Measurements from ENCODE around the gene SLC25A40. TPM values are rescaled to one million over a fixed set of nuclear protein-coding genes. Genes with fewer than 3 reads are reported as not detected.
"Not testable (repeated sequence)": the region's sequence is repeated elsewhere in the genome, so short reads cannot be mapped to it uniquely, and the experiment has no call there.

SLC25A40 gene
- total RNA-seq, 1 donor from 2014 or later = 8.0 TPM

DNA sequence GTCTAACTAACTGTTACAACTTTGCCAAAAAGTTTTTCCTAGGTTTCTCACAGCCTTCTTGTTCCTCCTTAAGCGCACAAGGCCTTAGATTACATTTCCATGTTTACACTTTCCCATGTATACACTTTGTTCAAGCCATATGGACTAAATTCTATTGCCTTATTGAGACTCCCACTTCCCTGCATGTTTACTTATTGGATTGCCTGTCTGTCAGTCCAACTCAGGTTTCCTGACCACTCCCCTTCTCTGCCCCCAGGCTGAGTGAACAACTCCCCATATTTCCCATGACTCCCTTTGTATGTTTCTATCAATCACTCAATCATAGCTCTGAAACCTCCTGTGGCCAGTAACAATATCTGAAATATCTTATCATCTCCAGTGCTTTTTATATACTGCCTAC is 43.0 kb downstream of the SLC25A40 start:
- TF ChIP-seq, protein P1, sequence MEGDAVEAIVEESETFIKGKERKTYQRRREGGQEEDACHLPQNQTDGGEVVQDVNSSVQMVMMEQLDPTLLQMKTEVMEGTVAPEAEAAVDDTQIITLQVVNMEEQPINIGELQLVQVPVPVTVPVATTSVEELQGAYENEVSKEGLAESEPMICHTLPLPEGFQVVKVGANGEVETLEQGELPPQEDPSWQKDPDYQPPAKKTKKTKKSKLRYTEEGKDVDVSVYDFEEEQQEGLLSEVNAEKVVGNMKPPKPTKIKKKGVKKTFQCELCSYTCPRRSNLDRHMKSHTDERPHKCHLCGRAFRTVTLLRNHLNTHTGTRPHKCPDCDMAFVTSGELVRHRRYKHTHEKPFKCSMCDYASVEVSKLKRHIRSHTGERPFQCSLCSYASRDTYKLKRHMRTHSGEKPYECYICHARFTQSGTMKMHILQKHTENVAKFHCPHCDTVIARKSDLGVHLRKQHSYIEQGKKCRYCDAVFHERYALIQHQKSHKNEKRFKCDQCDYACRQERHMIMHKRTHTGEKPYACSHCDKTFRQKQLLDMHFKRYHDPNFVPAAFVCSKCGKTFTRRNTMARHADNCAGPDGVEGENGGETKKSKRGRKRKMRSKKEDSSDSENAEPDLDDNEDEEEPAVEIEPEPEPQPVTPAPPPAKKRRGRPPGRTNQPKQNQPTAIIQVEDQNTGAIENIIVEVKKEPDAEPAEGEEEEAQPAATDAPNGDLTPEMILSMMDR (conservative IDR thresholded peaks at IDR 0.05; ENCODE audit: low read depth, low read length) = no peak
- DNase-seq (ENCODE audit: low read depth) = no peak

GRCh38 chr7:87831097-87831496 is 45.1 kb downstream of the SLC25A40 start:
- TF ChIP-seq, protein P1 (conservative IDR thresholded peaks at IDR 0.05; ENCODE audit: low read depth, low read length) = no peak
- no peak overlapping the region for H3K4me3 ChIP-seq (ENCODE audit: low read depth, low read length)
- DNase-seq (ENCODE audit: low read depth) = no peak

More for the DNA sequence above, 43.0 kb downstream of the SLC25A40 start:
- no peak overlapping the region for H3K4me3 ChIP-seq (ENCODE audit: low read depth, low read length)

GRCh38 chr7:87828383-87828782 is 47.8 kb downstream of the SLC25A40 start:
- not testable (repeated sequence) for H3K4me3 ChIP-seq (ENCODE audit: low read depth, low read length); DNase-seq (ENCODE audit: low read depth)

GRCh38 chr7:87825369-87825768 is 50.8 kb downstream of the SLC25A40 start:
- H3K4me3 ChIP-seq (ENCODE audit: low read depth, low read length); DNase-seq (ENCODE audit: low read depth): not testable (repeated sequence)

- DNase-seq (ENCODE audit: low read depth); H3K4me3 ChIP-seq (ENCODE audit: low read depth, low read length): not testable (repeated sequence)
These were observed 54.1 kb downstream of the SLC25A40 start for GRCh38 chr7:87822056-87822455.

DNA sequence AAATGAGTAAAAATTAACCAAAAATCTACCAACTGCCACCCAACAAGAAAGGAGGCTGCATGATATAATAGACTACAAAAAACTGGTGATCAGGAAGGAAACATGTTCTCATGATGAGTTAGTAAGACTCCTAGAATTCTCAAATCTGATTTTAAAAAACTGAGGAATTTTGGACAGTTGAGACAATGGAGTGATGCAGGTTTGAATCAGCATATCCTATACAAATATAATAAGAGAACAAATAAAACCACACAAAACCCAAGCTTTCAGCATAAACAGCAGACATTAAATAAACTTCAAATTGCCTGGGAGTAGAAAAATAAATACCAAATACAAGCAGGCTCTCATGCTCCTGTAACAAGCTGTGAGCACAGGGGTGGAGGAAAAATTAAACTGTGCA is 57.8 kb downstream of the SLC25A40 start:
- no peak for DNase-seq (ENCODE audit: low read depth)
- no peak overlapping the region for H3K4me3 ChIP-seq (ENCODE audit: low read depth, low read length)
- TF ChIP-seq, protein P1 (conservative IDR thresholded peaks at IDR 0.05; ENCODE audit: low read depth, low read length) = no peak

GRCh38 chr7:87816389-87816788 is 59.8 kb downstream of the SLC25A40 start:
- no peak overlapping the region for H3K4me3 ChIP-seq (ENCODE audit: low read depth, low read length)
- TF ChIP-seq, protein P1 (conservative IDR thresholded peaks at IDR 0.05; ENCODE audit: low read depth, low read length) = no peak
- DNase-seq (ENCODE audit: low read depth) = no peak

DNA sequence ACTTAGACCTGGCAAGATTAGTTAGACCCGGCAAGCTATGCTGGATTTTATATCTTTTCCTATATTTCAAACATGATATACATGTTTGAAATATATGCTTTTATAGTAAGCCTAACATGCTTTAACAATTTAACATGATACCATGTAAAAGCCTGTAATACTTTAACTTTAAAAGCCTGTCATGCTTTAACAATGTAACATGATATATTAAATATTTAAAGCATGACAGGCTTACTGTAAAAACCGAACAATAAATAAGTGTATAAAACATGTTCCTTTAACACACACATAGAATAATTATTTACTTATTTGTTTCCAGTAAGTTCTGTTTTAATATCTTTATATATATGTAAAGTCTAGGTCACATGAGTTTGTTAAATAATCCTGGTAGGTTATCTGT is 65.4 kb downstream of the SLC25A40 start:
- no peak overlapping the region for H3K4me3 ChIP-seq (ENCODE audit: low read depth, low read length)
- TF ChIP-seq, protein P1 (conservative IDR thresholded peaks at IDR 0.05; ENCODE audit: low read depth, low read length) = no peak
- DNase-seq (ENCODE audit: low read depth) = no peak

- DNase-seq (ENCODE audit: low read depth) = no peak
- TF ChIP-seq, protein P1 (conservative IDR thresholded peaks at IDR 0.05; ENCODE audit: low read depth, low read length) = no peak
- H3K4me3 ChIP-seq (ENCODE audit: low read depth, low read length) = no peak overlapping the region
These were observed 66.0 kb downstream of the SLC25A40 start for GRCh38 chr7:87810130-87810529.
